Measurements from ENCODE around the gene CEP135.
A peak's percentile ranks its signal among the peaks of the same experiment; 100 is the strongest.

CEP135 gene

DNA sequence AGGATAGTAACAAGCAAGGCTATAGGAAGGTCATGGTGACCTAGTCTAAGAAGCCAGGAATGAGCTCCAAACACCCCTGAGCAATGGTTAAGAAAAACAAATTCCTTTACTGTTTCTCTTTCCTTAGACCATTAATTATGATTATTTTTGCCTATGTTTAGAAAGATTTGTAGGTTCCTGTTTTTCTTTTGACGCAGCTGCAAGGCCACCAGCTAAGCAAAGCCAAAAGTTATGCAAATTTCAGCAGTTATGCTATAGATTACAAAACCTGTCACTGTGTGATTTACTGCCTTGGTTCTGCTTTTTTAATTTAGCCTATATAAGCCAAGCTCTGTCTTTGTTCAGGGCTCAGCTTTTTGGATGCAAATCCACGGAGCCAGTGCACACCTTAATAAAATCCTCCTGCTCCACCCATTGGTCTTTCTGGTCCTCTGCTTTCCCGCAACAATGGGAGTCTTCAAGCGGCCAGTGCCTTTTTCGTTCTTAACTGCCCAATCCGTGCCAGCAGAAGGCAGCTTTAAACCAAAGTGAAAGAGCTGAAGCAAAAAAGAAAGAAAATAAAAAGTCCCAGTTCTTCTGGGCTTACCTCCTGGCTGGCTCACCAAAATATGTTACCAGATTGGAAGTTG lies 1.4 kb upstream of the CEP135 start:
- Mint-ChIP-seq H3K4me3 (no peak overlapping the region), H3K36me3 (ENCODE audit: low read depth) (peaks cover 10% of the 10 kb centered on the region), H3K27me3 (ENCODE audit: low read depth, poor library complexity) (peaks cover 4% of the 10 kb centered on the region), H3K4me1 (peaks cover 25% of the 10 kb centered on the region), H3K9me3 (no peaks in the 10 kb centered on the region), H3K27ac (no peak overlapping the region)
- DNase-seq: no peak
- TF ChIP-seq, protein P1, sequence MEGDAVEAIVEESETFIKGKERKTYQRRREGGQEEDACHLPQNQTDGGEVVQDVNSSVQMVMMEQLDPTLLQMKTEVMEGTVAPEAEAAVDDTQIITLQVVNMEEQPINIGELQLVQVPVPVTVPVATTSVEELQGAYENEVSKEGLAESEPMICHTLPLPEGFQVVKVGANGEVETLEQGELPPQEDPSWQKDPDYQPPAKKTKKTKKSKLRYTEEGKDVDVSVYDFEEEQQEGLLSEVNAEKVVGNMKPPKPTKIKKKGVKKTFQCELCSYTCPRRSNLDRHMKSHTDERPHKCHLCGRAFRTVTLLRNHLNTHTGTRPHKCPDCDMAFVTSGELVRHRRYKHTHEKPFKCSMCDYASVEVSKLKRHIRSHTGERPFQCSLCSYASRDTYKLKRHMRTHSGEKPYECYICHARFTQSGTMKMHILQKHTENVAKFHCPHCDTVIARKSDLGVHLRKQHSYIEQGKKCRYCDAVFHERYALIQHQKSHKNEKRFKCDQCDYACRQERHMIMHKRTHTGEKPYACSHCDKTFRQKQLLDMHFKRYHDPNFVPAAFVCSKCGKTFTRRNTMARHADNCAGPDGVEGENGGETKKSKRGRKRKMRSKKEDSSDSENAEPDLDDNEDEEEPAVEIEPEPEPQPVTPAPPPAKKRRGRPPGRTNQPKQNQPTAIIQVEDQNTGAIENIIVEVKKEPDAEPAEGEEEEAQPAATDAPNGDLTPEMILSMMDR (IDR thresholded peaks at IDR 0.05): no peak

DNA sequence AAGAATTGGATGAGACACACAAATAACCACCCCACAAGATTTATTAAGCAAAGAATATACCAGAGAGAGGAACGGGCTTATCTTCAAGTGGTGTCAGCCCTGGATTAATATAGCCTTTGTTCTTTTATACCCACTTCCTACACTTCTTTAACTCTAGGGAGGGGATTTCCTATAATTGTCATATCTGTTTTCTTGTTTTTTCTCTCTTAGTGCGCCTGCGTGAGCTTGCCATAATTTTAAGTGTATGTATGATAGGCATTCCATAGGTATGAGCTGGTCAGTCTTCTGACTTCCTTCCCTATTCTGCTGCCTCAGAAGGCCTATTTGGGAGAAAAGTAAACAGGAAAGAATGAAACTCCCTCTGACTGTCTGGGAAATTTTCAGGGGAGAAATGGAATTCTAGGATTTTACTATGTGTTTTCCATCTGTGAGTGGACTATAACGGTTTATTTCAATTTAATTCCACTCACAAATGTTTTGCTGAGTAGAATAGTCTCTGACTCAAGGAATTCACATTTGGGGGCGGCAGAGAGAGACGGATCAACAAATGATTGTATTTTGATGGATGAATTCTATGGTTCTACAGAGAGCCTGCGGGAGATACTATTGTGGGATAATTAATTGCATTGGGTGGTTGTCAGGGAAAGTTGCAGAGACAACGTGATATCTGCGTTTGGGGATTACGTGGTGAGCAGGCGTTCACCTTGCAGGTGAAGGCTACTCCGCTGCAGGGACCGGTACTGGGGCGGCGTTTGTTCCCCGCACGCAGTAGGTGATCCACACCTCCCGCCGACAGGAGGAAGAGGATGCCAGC lies 626 bp upstream of the CEP135 start:
- DNase-seq: no peak
- no peaks in the 10 kb centered on the region for H3K9me3 Mint-ChIP-seq
- peaks cover 4% of the 10 kb centered on the region for H3K27me3 Mint-ChIP-seq (ENCODE audit: low read depth, poor library complexity)
- H3K4me3 Mint-ChIP-seq: peak overlapping the region; percentile 92
- TF ChIP-seq, protein P1 (IDR thresholded peaks at IDR 0.05): no peak
- H3K27ac Mint-ChIP-seq: no peak overlapping the region
- H3K4me1 Mint-ChIP-seq: peaks cover 25% of the 10 kb centered on the region
- H3K36me3 Mint-ChIP-seq (ENCODE audit: low read depth): peaks cover 16% of the 10 kb centered on the region

DNA sequence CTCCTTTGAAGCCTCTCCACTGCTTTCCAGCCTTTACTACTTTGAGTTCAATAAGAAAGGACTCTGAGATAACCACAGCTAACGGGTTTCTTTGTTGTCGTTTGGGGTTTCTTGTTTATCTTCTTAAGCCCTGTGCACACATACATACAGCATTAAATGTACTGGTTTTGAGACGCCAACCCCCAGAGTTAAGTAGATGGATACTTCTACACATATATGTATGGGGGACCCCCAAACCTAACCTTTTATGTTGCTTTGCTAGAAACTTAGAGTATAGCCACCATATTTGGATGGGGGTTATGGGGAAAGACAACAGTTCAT lies 697 bp downstream of the CEP135 start:
- Mint-ChIP-seq H3K27me3 (ENCODE audit: low read depth, poor library complexity) (peaks cover 4% of the 10 kb centered on the region), H3K4me3 (peak overlapping the region; percentile 92), H3K27ac (peak overlapping the region; percentile 98), H3K9me3 (no peaks in the 10 kb centered on the region), H3K4me1 (peaks cover 25% of the 10 kb centered on the region), H3K36me3 (ENCODE audit: low read depth) (peaks cover 26% of the 10 kb centered on the region)
- TF ChIP-seq, protein P1 (IDR thresholded peaks at IDR 0.05): no peak
- DNase-seq: no peak

DNA sequence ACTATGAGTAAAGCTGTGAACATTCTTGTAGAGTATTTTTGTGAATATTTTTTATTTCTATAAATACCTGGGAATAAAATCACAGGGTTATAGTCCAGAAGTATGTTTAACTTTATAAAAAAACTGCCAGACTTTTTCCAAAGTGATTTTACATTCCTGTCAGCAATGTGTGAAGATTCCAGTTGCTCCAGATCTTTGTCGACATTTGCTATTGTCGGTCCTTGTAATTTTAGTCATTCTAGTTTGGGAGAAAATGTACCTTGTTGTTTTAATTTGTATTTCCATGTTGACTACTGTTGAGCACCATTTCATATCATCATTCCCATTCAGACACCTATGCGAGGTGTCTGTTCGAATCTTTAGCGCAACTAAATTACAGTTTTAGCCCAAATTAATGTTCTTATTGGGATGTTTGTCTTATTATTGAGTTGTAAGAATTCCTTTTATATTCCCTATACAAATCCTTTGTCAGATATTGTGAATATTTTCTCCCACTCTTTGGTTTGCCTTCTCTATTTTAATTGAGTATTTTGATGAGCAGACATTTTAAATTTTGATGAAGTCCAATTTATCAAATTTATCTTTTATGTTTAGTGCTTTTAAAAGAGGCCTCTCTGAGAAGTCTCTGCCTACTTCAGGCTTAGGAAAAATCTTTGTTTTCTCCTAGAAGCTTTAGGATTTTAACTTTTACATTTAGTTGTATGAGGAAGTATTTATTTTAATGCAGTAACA lies 2.6 kb downstream of the CEP135 start:
- Mint-ChIP-seq H3K4me3 (peak overlapping the region; percentile 60), H3K4me1 (peaks cover 25% of the 10 kb centered on the region), H3K27ac (no peak overlapping the region), H3K36me3 (ENCODE audit: low read depth) (peaks cover 36% of the 10 kb centered on the region), H3K27me3 (ENCODE audit: low read depth, poor library complexity) (peaks cover 4% of the 10 kb centered on the region), H3K9me3 (no peaks in the 10 kb centered on the region)
- no peak for DNase-seq
- TF ChIP-seq, protein P1 (IDR thresholded peaks at IDR 0.05): no peak

DNA sequence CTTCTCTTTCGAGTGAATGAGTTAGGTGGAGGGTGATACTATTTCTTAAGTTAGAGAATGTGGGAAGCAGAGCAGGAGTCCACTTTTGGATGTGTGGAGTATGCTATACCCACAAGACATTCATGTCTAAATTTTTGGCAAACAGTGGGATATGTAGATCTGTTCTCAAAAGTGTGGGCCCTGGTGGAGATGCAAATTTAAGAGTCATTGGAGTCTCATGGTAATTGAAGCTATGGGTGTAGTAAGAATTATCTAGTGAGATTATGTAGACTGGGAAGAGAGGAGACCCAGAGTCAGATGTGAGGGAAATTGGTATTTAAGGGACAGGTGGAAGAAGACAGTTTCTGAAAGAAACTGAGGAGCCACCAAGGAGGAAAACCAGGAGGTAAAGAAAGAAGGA lies 7.0 kb downstream of the CEP135 start:
- DNase-seq: no peak
- H3K27me3 Mint-ChIP-seq (ENCODE audit: low read depth, poor library complexity): no peaks in the 10 kb centered on the region
- H3K4me3 Mint-ChIP-seq: no peak overlapping the region
- TF ChIP-seq, protein P1 (IDR thresholded peaks at IDR 0.05): no peak
- no peaks in the 10 kb centered on the region for H3K9me3 Mint-ChIP-seq
- H3K4me1 Mint-ChIP-seq: peaks cover 4% of the 10 kb centered on the region
- peaks cover 62% of the 10 kb centered on the region for H3K36me3 Mint-ChIP-seq (ENCODE audit: low read depth)
- H3K27ac Mint-ChIP-seq: no peak overlapping the region

Data from nephron progenitor cell (in vitro differentiated cells).